K562 (cell line): ENCODE measurements around the gene FBXO9. TPM values are rescaled to one million over a fixed set of nuclear protein-coding genes. Genes with fewer than 3 reads are reported as not detected.

Experiments used
- CHD2 ChIP-seq: IDR thresholded peaks from 2 replicates; pipeline ENCODE4 v1.6.1; 2011; ENCODE audit warnings: low read depth, low read length
- MCM7 ChIP-seq, 2 experiments: fragments of 450-650 bp; IDR thresholded peaks; 2 replicates each; pipeline ENCODE4 v1.6.1; 2016 to 2018
- PHB2 ChIP-seq: fragments of 450-650 bp; IDR thresholded peaks from 2 replicates; pipeline ENCODE4 v1.6.1; 2017; ENCODE audit warnings: low read depth
- TFAM ChIP-seq: fragments of 250-450 bp; sonication (Bioruptor Pico); conservative IDR thresholded peaks from 2 replicates; pipeline ENCODE4 v1.5.0; 2021; ENCODE audit warnings: mild to moderate bottlenecking, moderate library complexity
- U2AF2 ChIP-seq: fragments of 200-400 bp; formaldehyde crosslinking; optimal IDR thresholded peaks from 2 replicates; pipeline ENCODE3; 2017; ENCODE audit warnings: low read depth, mild to moderate bottlenecking, low read length
- ZNF143 ChIP-seq: sonication (generic); formaldehyde crosslinking; IDR thresholded peaks from 2 replicates; pipeline ENCODE4 v1.9.0; 2022; ENCODE audit warnings: mild to moderate bottlenecking, missing genetic modification reagents
- ZNF318 ChIP-seq, 2 experiments: fragments of 450-650 bp; IDR thresholded peaks; 2 replicates each; pipeline ENCODE4 v1.6.1; 2016; ENCODE audit warnings: mild to moderate bottlenecking in 2 of 2, borderline replicate concordance in 1 of 2, low read depth in 1 of 2, moderate library complexity in 1 of 2
- ZNF668 ChIP-seq: fragments of 250-450 bp; sonication (Bioruptor Pico); IDR thresholded peaks from 2 replicates; pipeline ENCODE4 v1.8.0; 2022; ENCODE audit warnings: mild to moderate bottlenecking, inconsistent platforms
- polyA plus RNA-seq, 8 experiments: library from polyadenylated mRNA; depleted of rRNA in 4 of 8; stranded (reverse) in 5 of 8; unstranded in 3 of 8; fragments of >200 nt; fragmentation: Nextera tagmentation in 2 of 8; fragmentation: Illumina TruSeq in 1 of 8; extraction: Ambion mirVana in 2 of 8; extraction: Trizol in 1 of 8; gene quantifications; 2 replicates each; pipeline versions ENCODE4 v1.2.1 to v1.2.3, GENCODE V29; 2011 to 2014; ENCODE audit warnings: inconsistent platforms in 1 of 8, missing spikeins in 1 of 8
- total RNA-seq, 7 experiments: library from RNA; depleted of rRNA in 6 of 7; stranded (reverse); fragments of >200 nt in 6 of 7; fragmentation: Illumina TruSeq in 2 of 7; extraction: Trizol in 2 of 7; gene quantifications; 2 replicates each; pipeline versions ENCODE4 v1.2.1 to v1.2.3, GENCODE V29; 2011 to 2021; ENCODE audit warnings: low replicate concordance in 1 of 7
- TF ChIP-seq, protein P1 (sequence below): fragments of 450-650 bp; formaldehyde crosslinking; IDR thresholded peaks from 2 replicates; pipeline ENCODE4 v1.4.0; 2020; ENCODE audit warnings: mild to moderate bottlenecking, moderate library complexity
- TF ChIP-seq, protein P2 (sequence below): fragments of 450-650 bp; formaldehyde crosslinking; IDR thresholded peaks from 2 replicates; pipeline ENCODE4 v1.4.0; 2020; ENCODE audit warnings: mild to moderate bottlenecking, mixed read lengths
- TF ChIP-seq, protein P3 (sequence below), 2 experiments: fragments of 200-800 bp in 1 of 2; sonication (Bioruptor generic) in 1 of 2; sonication (generic) in 1 of 2; formaldehyde crosslinking in 1 of 2; IDR thresholded peaks in 1 of 2; conservative IDR thresholded peaks in 1 of 2; 2 replicates each; pipeline versions ENCODE4 v1.5.0 to v1.6.1; 2016 to 2020; ENCODE audit warnings: missing compliant biosample characterization in 1 of 2, missing genetic modification characterization in 1 of 2, missing genetic modification reagents in 1 of 2

Gene FBXO9
- total and polyA plus RNA-seq, 9 of the 15 experiments (the other 6 are each of a cell fraction or from before 2014, with no cell fraction given): 10.1 to 85.3 (median 51.4) TPM

DNA sequence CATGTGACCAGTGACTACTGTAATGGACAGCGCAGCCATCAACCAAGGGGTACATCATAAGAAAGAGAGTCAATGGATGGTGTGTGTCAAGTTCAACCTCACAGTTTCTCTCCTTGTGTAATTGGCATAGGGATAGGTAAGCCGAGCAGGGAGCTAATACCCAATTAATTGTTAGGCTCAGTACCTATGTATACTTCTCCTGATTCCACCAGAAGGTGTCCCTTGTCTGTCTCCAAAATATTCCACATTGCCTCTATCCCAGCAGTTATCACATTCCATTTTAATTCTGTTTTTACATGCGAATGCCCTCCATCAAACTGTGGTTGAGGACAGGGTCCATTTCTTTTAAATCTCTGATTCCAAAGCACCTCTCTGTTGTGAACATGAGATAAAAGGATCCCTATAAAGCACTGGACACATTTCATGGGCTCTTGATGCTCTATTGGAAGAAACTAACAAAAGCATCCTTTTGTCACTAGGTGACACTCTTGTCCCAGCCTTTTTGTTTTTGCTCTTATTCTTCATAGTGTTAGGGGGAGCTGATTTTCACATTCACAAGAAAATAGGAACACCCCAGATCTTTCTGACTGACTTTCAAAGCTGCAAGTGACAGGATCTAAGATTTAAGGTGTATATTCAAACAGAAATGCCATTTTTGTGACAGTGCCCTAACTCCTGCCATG lies 38.9 kb downstream of the FBXO9 start (continued):
- no peak for TF ChIP-seq ZNF668 (CRISPR knock-in tag)
- no peak for TF ChIP-seq TFAM (CRISPR knock-in tag)
- no peak for TF ChIP-seq PHB2
- TF ChIP-seq MCM7 (IDR thresholded peaks at IDR 0.05): no peak
- no peak for TF ChIP-seq U2AF2
- no peak for TF ChIP-seq CHD2
- TF ChIP-seq, protein P1, sequence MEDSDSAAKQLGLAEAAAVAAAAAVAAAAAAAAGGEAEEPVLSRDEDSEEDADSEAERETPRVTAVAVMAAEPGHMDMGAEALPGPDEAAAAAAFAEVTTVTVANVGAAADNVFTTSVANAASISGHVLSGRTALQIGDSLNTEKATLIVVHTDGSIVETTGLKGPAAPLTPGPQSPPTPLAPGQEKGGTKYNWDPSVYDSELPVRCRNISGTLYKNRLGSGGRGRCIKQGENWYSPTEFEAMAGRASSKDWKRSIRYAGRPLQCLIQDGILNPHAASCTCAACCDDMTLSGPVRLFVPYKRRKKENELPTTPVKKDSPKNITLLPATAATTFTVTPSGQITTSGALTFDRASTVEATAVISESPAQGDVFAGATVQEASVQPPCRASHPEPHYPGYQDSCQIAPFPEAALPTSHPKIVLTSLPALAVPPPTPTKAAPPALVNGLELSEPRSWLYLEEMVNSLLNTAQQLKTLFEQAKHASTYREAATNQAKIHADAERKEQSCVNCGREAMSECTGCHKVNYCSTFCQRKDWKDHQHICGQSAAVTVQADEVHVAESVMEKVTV (CRISPR knock-in tag): peak; percentile 36; the same call in 1 of the 2 replicates
- no peak for TF ChIP-seq ZNF318 (IDR thresholded peaks at IDR 0.05; ENCODE audit: borderline replicate concordance in 1 of 2, low read depth in 1 of 2)
- TF ChIP-seq, protein P2, sequence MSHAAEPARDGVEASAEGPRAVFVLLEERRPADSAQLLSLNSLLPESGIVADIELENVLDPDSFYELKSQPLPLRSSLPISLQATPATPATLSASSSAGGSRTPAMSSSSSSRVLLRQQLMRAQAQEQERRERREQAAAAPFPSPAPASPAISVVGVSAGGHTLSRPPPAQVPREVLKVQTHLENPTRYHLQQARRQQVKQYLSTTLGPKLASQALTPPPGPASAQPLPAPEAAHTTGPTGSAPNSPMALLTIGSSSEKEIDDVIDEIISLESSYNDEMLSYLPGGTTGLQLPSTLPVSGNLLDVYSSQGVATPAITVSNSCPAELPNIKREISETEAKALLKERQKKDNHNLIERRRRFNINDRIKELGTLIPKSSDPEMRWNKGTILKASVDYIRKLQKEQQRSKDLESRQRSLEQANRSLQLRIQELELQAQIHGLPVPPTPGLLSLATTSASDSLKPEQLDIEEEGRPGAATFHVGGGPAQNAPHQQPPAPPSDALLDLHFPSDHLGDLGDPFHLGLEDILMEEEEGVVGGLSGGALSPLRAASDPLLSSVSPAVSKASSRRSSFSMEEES (CRISPR knock-in tag): no peak
- TF ChIP-seq ZNF143 (CRISPR knock-in tag): no peak
- TF ChIP-seq, protein P3, sequence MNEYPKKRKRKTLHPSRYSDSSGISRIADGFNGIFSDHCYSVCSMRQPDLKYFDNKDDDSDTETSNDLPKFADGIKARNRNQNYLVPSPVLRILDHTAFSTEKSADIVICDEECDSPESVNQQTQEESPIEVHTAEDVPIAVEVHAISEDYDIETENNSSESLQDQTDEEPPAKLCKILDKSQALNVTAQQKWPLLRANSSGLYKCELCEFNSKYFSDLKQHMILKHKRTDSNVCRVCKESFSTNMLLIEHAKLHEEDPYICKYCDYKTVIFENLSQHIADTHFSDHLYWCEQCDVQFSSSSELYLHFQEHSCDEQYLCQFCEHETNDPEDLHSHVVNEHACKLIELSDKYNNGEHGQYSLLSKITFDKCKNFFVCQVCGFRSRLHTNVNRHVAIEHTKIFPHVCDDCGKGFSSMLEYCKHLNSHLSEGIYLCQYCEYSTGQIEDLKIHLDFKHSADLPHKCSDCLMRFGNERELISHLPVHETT (CRISPR knock-in tag; conservative IDR thresholded peaks at IDR 0.05 in 1 of 2, IDR thresholded peaks at IDR 0.05 in 1 of 2): no peak
